Hindlimb muscle (tissue), 1 donor: ENCODE results near the gene SLC15A1. TPM values are rescaled to one million over a fixed set of nuclear protein-coding genes. Genes with fewer than 3 reads are reported as not detected.
"Not testable (repeated sequence)": the region's sequence is repeated elsewhere in the genome, so short reads cannot be mapped to it uniquely, and the experiment has no call there.

Source experiments
- DNase-seq: peaks from one replicate; pipeline ENCODE4 v3.0.0-alpha.2; 2013
- polyA plus RNA-seq: library from polyadenylated mRNA; unstranded; fragments of 120-200 nt; gene quantifications from one replicate; pipeline ENCODE4 v1.2.1, GENCODE V29; 2013; ENCODE audit not compliant: insufficient read length

Gene SLC15A1
- polyA plus RNA-seq, 1 donor: not detected

- no peak for DNase-seq
These were observed 96.2 kb downstream of the SLC15A1 start for GRCh38 chr13:98656223-98656622.

GRCh38 chr13:98653463-98653985, 98.9 kb downstream of the SLC15A1 start:
- peak; percentile 75 for DNase-seq

- no peak for DNase-seq
These were observed 99.6 kb downstream of the SLC15A1 start for GRCh38 chr13:98652721-98653462.

GRCh38 chr13:98652276-98652675, 100.2 kb downstream of the SLC15A1 start:
- DNase-seq: no peak

- no peak for DNase-seq
These were observed 100.7 kb downstream of the SLC15A1 start for GRCh38 chr13:98651744-98652143.

- no peak for DNase-seq
These were observed 101.9 kb downstream of the SLC15A1 start for GRCh38 chr13:98650396-98651107.

- DNase-seq: no peak
These were observed 102.6 kb downstream of the SLC15A1 start for GRCh38 chr13:98649861-98650260.

- no peak for DNase-seq
These were observed 103.8 kb downstream of the SLC15A1 start for GRCh38 chr13:98648686-98649085.

GRCh38 chr13:98648141-98648540, 104.3 kb downstream of the SLC15A1 start:
- no peak for DNase-seq

- no peak for DNase-seq
These were observed 105.4 kb downstream of the SLC15A1 start for GRCh38 chr13:98647121-98647520.

- DNase-seq: no peak
These were observed 109.0 kb downstream of the SLC15A1 start for GRCh38 chr13:98643479-98643878.

GRCh38 chr13:98641075-98641474, 111.4 kb downstream of the SLC15A1 start:
- no peak for DNase-seq

GRCh38 chr13:98639785-98640184, 112.7 kb downstream of the SLC15A1 start:
- not testable (repeated sequence) for DNase-seq

GRCh38 chr13:98638352-98638751, 114.1 kb downstream of the SLC15A1 start:
- not testable (repeated sequence) for DNase-seq

Other genes starting within 250 kb of the SLC15A1 start
- gene STK24, start 175.6 kb downstream of the SLC15A1 start, polyA plus RNA-seq: 43.1 TPM
- 97.1 TPM for gene DOCK9, start 225.4 kb upstream of the SLC15A1 start, polyA plus RNA-seq